ENCODE data around the gene EMILIN1. TPM values are rescaled to one million over a fixed set of nuclear protein-coding genes. Genes with fewer than 3 reads are reported as not detected.

Gene EMILIN1
- total and polyA plus RNA-seq, 10 of the 15 experiments (the other 5 are each of a cell fraction or from before 2014, with no cell fraction given) = 0.01 to 2.3 (median 1.2) TPM; not detected in 2

- CTCF ChIA-PET = interaction anchor here (0.5 to 3.5 kb wide), 12 partner anchors 10 to 161 kb away, joined by 3 to 28 read pairs (median 8); partner anchors contain the start of genes KHK, OST4 and TMEM214
- no TSS peak for BruUV-seq (replicated peaks)
- DNase-seq (ENCODE audit: low read depth, low spot score) = no peak
- WGBS (ENCODE audit: insufficient coverage, insufficient replicate concordance, low lambda C conversion rate, missing lambda C conversion rate) = 14% methylated on average over 51 of the region's 52 CpGs
- H3K79me2 ChIP-seq (ENCODE audit: control insufficient read depth, insufficient read depth, low read length) = 0 out of 2 replicates have a peak, but pooled peaks cover 1% of the 10 kb centered on the region
- H3K9me3 ChIP-seq (replicated peaks; ENCODE audit: control insufficient read depth, insufficient read depth, low read length) = no peaks in the 10 kb centered on the region
- in situ Hi-C loops (cut with MboI) = no loop called here
- H2AFZ ChIP-seq (ENCODE audit: control insufficient read depth, low read depth, low read length) = peak overlapping the region; percentile 89
- intact Hi-C loops (cut with micrococcal nuclease; ENCODE audit: unreplicated experiment) = loop anchor here (1.0 to 5.0 kb wide), 4 partner anchors 17 to 262 kb away; partner anchors contain the start of genes CENPA, KHK, OST4 and TMEM214
- H3K9ac ChIP-seq (ENCODE audit: control insufficient read depth, insufficient read depth, low read length) = peak overlapping the region; percentile 87
- peak overlapping the region; percentile 89 for H3K4me2 ChIP-seq (ENCODE audit: control insufficient read depth, insufficient read depth)
- RAD21 ChIA-PET (ENCODE audit: unreplicated experiment) = interaction anchor here (0.7 to 3.4 kb wide), 12 partner anchors 9 to 163 kb away, joined by 3 to 31 read pairs (median 6); partner anchors contain the start of genes KHK, OST4 and SLC5A6
- H3K4me1 ChIP-seq (ENCODE audit: control insufficient read depth, insufficient read depth, low read length) = peaks cover 9% of the 10 kb centered on the region
- peaks cover 0 to 5% of the 10 kb centered on the region in 2 experiments; a peak in 1 of 4 replicates for H3K36me3 ChIP-seq (ENCODE audit: control insufficient read depth in 2 of 2, insufficient read depth in 2 of 2, low read length in 1 of 2)
- H3K27ac ChIP-seq (ENCODE audit: control insufficient read depth, insufficient read depth) = peak overlapping the region; percentile 81
- no peak for FAIRE-seq
- POLR2A ChIA-PET = interaction anchor here (0.6 to 8.9 kb wide), 8 partner anchors 9 to 36 kb away, joined by 3 to 139 read pairs (median 21); partner anchors contain the start of genes KHK and OST4
- SMC1A ChIA-PET (ENCODE audit: uncharacterized antibody, unreplicated experiment) = interaction anchor here (0.6 to 3.1 kb wide), 10 partner anchors 8 to 320 kb away, joined by 3 to 33 read pairs (median 8); partner anchors contain the start of genes EIF2B4, KHK, OST4 and TMEM214
- no peaks in the 10 kb centered on the region for H3K27me3 ChIP-seq (replicated peaks in 1 of 2; ENCODE audit: control insufficient read depth in 2 of 2, insufficient read depth in 2 of 2, low read length in 1 of 2)
- ATAC-seq = peak; percentile 62
- H4K20me1 ChIP-seq (ENCODE audit: control insufficient read depth, insufficient read depth) = no peaks in the 10 kb centered on the region
- H3K4me3 ChIP-seq = peak overlapping the region; percentile 99
- TF ChIP-seq ZBTB11 (CRISPR knock-in tag; IDR thresholded peaks at IDR 0.05) = no peak
- TF ChIP-seq GATAD2B (conservative IDR thresholded peaks at IDR 0.05; ENCODE audit: low read depth) = peak; percentile 65; the same call in 1 of the 2 replicates
- peak; percentile 53 for TF ChIP-seq USF1 (IDR thresholded peaks at IDR 0.05; ENCODE audit: borderline replicate concordance, extremely low read length, insufficient read depth, low read depth, low read length)
- TF ChIP-seq ZNF274 (IDR thresholded peaks at IDR 0.05; ENCODE audit: insufficient read depth, insufficient read length) = no peak
- TF ChIP-seq PML (IDR thresholded peaks at IDR 0.05; ENCODE audit: low read length) = no peak
- no peak for TF ChIP-seq STAT1 (conservative IDR thresholded peaks at IDR 0.05)
- peak; percentile 41; the same call in 2 of the 3 replicates for TF ChIP-seq POU2F2 (IDR thresholded peaks at IDR 0.05; ENCODE audit: borderline replicate concordance, low read depth, low read length)
- peak in 1 of 2 experiments; percentile 68; a peak in 2 of 3 replicates for TF ChIP-seq EGR1 (IDR thresholded peaks at IDR 0.05; ENCODE audit: borderline replicate concordance in 1 of 2, low read depth in 2 of 2, low read length in 2 of 2)
- peak; percentile 40 for TF ChIP-seq LARP7 (IDR thresholded peaks at IDR 0.05)
- no peak for TF ChIP-seq TCF7 (IDR thresholded peaks at IDR 0.05; ENCODE audit: borderline replicate concordance)
- no peak for TF ChIP-seq ZNF384 (IDR thresholded peaks at IDR 0.05; ENCODE audit: borderline replicate concordance, low read depth, low read length)
- TF ChIP-seq ZZZ3 (IDR thresholded peaks at IDR 0.05; ENCODE audit: control insufficient read depth, insufficient read length, low read depth) = no peak
- peak; percentile 76 for TF ChIP-seq IKZF1 (conservative IDR thresholded peaks at IDR 0.05)
- peak; percentile 78; the same call in 1 of the 2 replicates for TF ChIP-seq DPF2 (IDR thresholded peaks at IDR 0.05)
Observed at GRCh38 chr2:27049422-27050280, 28.8 kb upstream of the EMILIN1 start.

Data from GM12878 (cell line).